ENCODE measurements around the gene POLE.
"Not testable (repeated sequence)": the region's sequence is repeated elsewhere in the genome, so short reads cannot be mapped to it uniquely, and the experiment has no call there.

Gene POLE

GRCh38 chr12:132610866-132611602 is 76.1 kb downstream of the POLE start:
- no peak for DNase-seq

- no peak for DNase-seq
Measured at GRCh38 chr12:132610051-132610759, 76.9 kb downstream of the POLE start, which contains the start of gene LRCOL1. LRCOL1 (minus strand) TSS chr12:132610582; CDS start chr12:132606251, 4,331 bp downstream.

- DNase-seq, result no peak
Measured at GRCh38 chr12:132608231-132609171, 78.6 kb downstream of the POLE start.

GRCh38 chr12:132606927-132607326 is 80.2 kb downstream of the POLE start:
- DNase-seq, result no peak

GRCh38 chr12:132606466-132606865 is 80.7 kb downstream of the POLE start:
- DNase-seq, result no peak

- no peak for DNase-seq
Measured at GRCh38 chr12:132605892-132606291, 81.2 kb downstream of the POLE start.

GRCh38 chr12:132604668-132605441 is 82.3 kb downstream of the POLE start:
- no peak for DNase-seq

- no peak for DNase-seq
Measured at GRCh38 chr12:132604151-132604618, 83.0 kb downstream of the POLE start.

- no peak for DNase-seq
Measured at GRCh38 chr12:132603240-132604150, 83.6 kb downstream of the POLE start.

- DNase-seq, result no peak
Measured at GRCh38 chr12:132602572-132603239, 84.4 kb downstream of the POLE start.

GRCh38 chr12:132601171-132601883 is 85.8 kb downstream of the POLE start:
- DNase-seq, result no peak

- no peak for DNase-seq
Measured at GRCh38 chr12:132600048-132601032, 86.8 kb downstream of the POLE start.

- not testable (repeated sequence) for DNase-seq
Measured at GRCh38 chr12:132599502-132599901, 87.6 kb downstream of the POLE start.

GRCh38 chr12:132597333-132598316 is 89.5 kb downstream of the POLE start:
- no peak for DNase-seq

GRCh38 chr12:132596016-132596415 is 91.1 kb downstream of the POLE start:
- no peak for DNase-seq

- no peak for DNase-seq
Measured at GRCh38 chr12:132595183-132595582, 92.0 kb downstream of the POLE start.

GRCh38 chr12:132593938-132594358 is 93.2 kb downstream of the POLE start:
- DNase-seq, result peak; percentile 93
